Erythroblast (primary cell): ENCODE data around the gene TMEM168.

Experiments
- GATA1 ChIP-seq: IDR thresholded peaks from 2 replicates; pipeline ENCODE4 v1.6.1; 2011; ENCODE audit warnings: low read depth, mild to moderate bottlenecking, control low read depth, low read length, moderate library complexity
- POLR2A ChIP-seq: IDR thresholded peaks from 2 replicates; pipeline ENCODE4 v1.6.1; 2011; ENCODE audit warnings: mild to moderate bottlenecking, low read length

DNA sequence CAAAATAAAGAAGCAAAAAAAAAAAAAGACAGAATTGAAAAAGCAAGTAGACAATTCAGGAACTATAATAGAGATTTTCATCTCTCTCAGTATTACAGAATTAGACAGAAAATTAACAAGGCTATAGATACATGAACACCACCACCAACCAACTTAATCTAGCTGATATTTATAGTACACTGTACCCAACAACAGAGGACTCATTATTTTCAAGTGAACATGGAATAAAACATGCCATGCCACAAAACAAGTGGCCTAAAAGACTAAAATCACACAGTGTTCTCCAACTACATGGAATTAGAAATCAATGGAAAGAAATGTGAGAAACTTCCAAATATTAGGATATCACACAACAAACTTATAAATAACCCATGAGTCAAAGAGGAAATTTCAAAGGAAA lies 9.1 kb downstream of the TMEM168 start:
- TF ChIP-seq POLR2A (no peak), GATA1 (no peak)
